ENCODE results near the gene CFAP20DC.
"Not testable (repeated sequence)": the region's sequence is repeated elsewhere in the genome, so short reads cannot be mapped to it uniquely, and the experiment has no call there.

CFAP20DC gene

DNA sequence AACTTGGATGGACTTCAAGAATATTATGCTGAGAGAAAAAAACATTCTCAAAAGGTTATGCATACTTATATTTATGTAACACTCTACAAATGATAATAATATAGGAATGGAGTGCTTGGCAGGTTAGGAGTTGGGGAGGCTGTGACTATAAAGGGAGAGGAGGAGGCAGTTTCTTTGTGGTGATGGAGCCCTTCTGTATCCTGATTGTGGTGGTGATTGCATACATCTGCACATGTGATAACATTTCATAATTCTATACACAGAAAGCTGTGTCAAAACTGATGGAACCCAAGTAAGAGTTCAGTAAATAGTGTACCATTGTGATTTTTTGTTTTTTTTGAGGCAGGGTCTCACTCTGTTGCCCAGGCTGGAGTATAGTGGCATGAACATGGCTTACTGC, 351.6 kb downstream of the CFAP20DC start:
- TF ChIP-seq, protein P1, sequence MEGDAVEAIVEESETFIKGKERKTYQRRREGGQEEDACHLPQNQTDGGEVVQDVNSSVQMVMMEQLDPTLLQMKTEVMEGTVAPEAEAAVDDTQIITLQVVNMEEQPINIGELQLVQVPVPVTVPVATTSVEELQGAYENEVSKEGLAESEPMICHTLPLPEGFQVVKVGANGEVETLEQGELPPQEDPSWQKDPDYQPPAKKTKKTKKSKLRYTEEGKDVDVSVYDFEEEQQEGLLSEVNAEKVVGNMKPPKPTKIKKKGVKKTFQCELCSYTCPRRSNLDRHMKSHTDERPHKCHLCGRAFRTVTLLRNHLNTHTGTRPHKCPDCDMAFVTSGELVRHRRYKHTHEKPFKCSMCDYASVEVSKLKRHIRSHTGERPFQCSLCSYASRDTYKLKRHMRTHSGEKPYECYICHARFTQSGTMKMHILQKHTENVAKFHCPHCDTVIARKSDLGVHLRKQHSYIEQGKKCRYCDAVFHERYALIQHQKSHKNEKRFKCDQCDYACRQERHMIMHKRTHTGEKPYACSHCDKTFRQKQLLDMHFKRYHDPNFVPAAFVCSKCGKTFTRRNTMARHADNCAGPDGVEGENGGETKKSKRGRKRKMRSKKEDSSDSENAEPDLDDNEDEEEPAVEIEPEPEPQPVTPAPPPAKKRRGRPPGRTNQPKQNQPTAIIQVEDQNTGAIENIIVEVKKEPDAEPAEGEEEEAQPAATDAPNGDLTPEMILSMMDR (IDR thresholded peaks at IDR 0.05; ENCODE audit: control insufficient read depth, extremely low read depth, insufficient read depth), result no peak
- DNase-seq (ENCODE audit: low read depth), result no peak
- no peak overlapping the region for H3K4me3 ChIP-seq (ENCODE audit: low read depth, low read length)

DNA sequence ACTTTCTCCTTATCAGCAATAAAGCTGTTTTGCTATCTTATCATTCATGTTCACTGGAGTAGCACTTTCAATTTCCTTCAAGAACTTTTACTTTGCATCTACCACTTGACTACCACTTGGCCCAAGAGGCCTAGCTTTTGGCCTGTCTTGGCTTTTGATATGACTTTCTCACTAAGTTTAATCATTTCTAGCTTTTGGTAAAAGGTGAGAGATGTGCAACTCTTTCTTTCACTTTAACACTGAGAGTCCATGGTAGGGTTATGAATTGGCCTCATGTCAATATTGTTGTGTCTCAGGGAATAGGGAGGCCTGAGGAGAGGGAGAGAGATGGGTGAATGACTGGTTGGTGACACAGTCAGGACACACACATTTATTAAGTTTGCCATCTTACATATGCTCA, 352.3 kb downstream of the CFAP20DC start:
- TF ChIP-seq, protein P1 (IDR thresholded peaks at IDR 0.05; ENCODE audit: control insufficient read depth, extremely low read depth, insufficient read depth), result no peak
- DNase-seq (ENCODE audit: low read depth), result no peak
- no peak overlapping the region for H3K4me3 ChIP-seq (ENCODE audit: low read depth, low read length)

DNA sequence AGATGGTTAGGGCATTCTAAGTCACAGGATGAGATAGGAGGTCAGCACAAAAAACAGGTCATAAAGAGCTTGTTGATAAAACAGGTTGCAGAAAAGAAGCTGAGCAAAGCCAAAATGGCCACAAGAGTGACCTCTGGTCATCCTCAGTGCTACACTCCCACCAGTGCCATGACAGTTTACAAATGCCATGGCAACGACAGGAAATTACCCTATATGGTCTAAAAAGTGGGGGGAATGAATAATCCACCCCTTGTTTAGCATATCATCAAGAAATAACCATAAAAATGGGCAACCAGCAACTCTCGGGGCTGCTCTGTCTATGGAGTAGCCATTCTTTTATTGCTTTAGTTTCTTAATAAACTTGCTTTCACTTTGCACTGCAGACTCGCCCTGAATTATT, 353.0 kb downstream of the CFAP20DC start:
- H3K4me3 ChIP-seq (ENCODE audit: low read depth, low read length), result not testable (repeated sequence)

DNA sequence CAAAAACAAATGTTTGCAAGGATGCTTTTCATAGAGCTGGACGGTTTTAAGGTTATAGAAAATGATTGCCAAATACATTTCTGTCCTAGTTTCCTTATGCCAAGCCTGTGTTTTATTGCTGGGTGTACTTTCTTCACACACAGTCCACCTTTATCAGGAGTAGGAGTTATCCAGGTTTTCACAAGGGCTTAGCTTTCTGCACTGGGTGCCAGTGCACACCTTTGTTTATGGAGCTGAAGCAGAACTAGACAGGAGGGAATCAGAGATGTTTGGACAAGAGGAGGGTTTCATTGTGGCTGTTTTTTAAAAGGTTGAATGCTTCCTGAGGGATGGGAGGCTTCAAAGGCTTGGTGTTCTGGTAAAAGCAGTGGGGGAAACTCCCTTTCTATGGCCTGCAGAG, 353.7 kb downstream of the CFAP20DC start:
- no peak overlapping the region for H3K4me3 ChIP-seq (ENCODE audit: low read depth, low read length)
- TF ChIP-seq, protein P1 (IDR thresholded peaks at IDR 0.05; ENCODE audit: control insufficient read depth, extremely low read depth, insufficient read depth), result no peak
- DNase-seq (ENCODE audit: low read depth), result no peak

More for the DNA sequence above, 353.0 kb downstream of the CFAP20DC start:
- DNase-seq (ENCODE audit: low read depth), result not testable (repeated sequence)

DNA sequence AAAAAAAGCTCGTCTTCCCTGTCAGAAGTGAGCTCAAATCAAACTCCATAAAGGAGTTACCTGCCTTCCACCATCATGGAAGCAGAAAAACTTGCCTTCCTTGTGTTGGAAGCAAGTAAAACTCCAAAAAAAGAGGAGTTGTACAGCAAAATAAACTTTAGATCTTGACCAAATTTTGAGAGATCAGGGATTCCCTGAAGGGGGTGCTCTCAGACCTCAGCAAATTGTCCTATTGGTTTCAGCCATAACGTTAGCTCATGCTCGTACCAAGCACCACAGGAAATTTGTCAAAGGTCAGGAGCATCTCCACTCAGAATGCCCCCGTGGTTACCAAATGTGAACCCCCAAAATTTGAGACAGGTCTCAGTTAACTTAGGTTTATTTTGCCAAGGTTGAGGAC, 354.5 kb downstream of the CFAP20DC start:
- H3K4me3 ChIP-seq (ENCODE audit: low read depth, low read length), result not testable (repeated sequence)

DNA sequence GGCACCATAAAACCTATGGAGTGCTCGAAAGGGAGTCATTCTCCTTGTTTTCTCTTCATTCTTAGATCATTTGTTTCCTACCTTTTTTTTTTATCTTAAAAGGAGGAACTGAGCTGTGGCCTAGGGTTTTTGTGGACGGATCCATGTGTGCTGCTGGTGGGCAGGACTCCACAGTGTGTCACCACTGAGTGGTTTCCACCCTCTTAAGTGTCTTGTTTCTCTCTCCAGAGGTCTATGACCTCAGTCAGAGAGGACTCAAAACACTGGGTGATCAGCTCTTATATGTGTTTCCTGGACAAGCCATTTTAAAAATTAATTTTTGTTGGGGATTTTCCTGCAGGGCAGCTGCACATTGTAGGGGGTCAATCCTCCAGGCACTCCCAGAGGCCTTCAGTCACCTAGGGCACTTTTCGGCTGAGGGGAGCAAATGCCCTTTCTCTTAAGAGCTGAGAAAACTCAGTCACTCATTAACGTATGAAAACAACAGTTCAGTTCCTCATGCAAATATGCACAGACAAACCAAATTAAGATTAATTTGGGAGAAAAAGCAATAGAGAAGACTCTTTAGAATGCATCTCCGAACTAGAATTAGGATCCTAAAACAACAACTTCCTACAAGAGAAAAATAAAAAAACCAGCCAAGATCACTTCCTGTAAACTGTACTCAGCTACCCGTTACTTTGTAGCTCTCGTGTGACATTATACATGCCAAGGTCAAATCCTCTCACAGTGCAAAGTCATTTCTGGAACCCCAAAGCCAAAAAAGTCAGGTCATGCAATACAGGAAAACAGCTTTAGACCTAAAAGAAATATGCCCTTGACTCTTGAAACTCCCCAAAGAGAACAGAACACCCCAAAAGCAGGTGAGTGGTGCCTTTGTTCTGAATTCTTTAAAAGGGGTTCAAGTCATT, 355.6 kb downstream of the CFAP20DC start:
- TF ChIP-seq, protein P1 (IDR thresholded peaks at IDR 0.05; ENCODE audit: control insufficient read depth, extremely low read depth, insufficient read depth), result no peak
- DNase-seq (ENCODE audit: low read depth), result no peak
- H3K4me3 ChIP-seq (ENCODE audit: low read depth, low read length), result no peak overlapping the region

More for the DNA sequence above, 354.5 kb downstream of the CFAP20DC start:
- not testable (repeated sequence) for DNase-seq (ENCODE audit: low read depth)

DNA sequence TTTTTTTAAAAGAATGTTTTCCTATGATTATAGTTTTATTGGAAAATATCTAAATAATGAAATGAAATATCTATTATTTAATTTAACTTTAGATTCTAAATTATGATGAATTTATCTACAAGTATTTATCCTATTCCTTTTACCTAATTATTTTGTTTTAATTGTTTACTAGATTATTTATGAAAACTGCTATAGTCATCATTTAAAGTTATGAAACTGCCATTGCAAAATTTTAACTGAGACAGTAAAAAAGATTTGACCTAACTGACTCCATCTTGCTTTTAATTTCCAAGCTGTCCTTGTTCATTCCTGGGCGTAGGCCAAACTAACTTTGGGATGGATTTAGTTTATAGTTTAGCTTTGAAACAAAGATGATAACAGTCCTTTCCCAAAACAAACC, 357.3 kb downstream of the CFAP20DC start:
- no peak for DNase-seq (ENCODE audit: low read depth)
- no peak overlapping the region for H3K4me3 ChIP-seq (ENCODE audit: low read depth, low read length)
- TF ChIP-seq, protein P1 (IDR thresholded peaks at IDR 0.05; ENCODE audit: control insufficient read depth, extremely low read depth, insufficient read depth), result no peak

Data from LNCaP clone FGC (cell line).